Gastrocnemius medialis (tissue), 4 donors: ENCODE measurements around the gene MCF2L.

ENCODE experiments used
- CTCF ChIP-seq, 5 experiments: fragments of 450-650 bp in 3 of 5; fragments of 200-600 bp in 2 of 5; sonication (generic) in 2 of 5; IDR thresholded peaks in 4 of 5; conservative IDR thresholded peaks in 1 of 5; 1 replicate in 4 of 5; 2 replicates in 1 of 5; pipeline ENCODE4 v1.5.1; 2016 to 2019; ENCODE audit warnings: antibody characterized with exemption in 5 of 5, mild to moderate bottlenecking in 3 of 5, moderate library complexity in 3 of 5
- POLR2A ChIP-seq, 2 donors: fragments of 450-650 bp; IDR thresholded peaks; one replicate each; pipeline ENCODE4 v1.6.1; 2017; ENCODE audit warnings: antibody characterized with exemption in 2 of 2, mild to moderate bottlenecking in 2 of 2, moderate library complexity in 2 of 2

- TF ChIP-seq CTCF (IDR thresholded peaks at IDR 0.05 in 4 of 5, conservative IDR thresholded peaks at IDR 0.05 in 1 of 5) (no peak), POLR2A (IDR thresholded peaks at IDR 0.05) (no peak)
Measured at GRCh38 chr13:112960706-112961105, 8.3 kb upstream of the MCF2L start.
